LNCAP (cell line): ENCODE measurements around the gene ORMDL1.

Experiments used
- TF ChIP-seq, protein P1 (sequence below): fragments of 450-650 bp; IDR thresholded peaks from 2 replicates; pipeline ENCODE4 v1.5.1; 2017; ENCODE audit warnings: mild to moderate bottlenecking

ORMDL1 gene

DNA sequence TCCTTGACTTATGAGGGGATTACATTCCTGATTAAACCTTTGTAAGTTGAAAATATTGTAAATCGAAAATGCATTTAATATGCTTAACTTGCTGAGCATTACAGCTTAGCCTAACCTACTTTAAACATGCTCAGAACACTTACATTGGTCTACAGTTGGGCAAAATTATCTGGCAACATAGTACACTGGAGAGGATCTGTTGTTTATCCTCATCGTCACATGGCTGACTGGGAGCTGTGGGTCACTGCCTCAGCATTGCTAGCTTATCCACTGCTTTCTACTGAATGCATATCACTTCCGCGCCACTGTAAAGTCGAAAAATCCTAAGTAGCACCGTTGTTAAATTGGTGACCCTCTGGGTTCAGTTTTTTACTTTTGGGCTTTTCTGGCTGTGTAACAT, 13.8 kb upstream of the ORMDL1 start:
- TF ChIP-seq, protein P1, sequence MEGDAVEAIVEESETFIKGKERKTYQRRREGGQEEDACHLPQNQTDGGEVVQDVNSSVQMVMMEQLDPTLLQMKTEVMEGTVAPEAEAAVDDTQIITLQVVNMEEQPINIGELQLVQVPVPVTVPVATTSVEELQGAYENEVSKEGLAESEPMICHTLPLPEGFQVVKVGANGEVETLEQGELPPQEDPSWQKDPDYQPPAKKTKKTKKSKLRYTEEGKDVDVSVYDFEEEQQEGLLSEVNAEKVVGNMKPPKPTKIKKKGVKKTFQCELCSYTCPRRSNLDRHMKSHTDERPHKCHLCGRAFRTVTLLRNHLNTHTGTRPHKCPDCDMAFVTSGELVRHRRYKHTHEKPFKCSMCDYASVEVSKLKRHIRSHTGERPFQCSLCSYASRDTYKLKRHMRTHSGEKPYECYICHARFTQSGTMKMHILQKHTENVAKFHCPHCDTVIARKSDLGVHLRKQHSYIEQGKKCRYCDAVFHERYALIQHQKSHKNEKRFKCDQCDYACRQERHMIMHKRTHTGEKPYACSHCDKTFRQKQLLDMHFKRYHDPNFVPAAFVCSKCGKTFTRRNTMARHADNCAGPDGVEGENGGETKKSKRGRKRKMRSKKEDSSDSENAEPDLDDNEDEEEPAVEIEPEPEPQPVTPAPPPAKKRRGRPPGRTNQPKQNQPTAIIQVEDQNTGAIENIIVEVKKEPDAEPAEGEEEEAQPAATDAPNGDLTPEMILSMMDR, result no peak

DNA sequence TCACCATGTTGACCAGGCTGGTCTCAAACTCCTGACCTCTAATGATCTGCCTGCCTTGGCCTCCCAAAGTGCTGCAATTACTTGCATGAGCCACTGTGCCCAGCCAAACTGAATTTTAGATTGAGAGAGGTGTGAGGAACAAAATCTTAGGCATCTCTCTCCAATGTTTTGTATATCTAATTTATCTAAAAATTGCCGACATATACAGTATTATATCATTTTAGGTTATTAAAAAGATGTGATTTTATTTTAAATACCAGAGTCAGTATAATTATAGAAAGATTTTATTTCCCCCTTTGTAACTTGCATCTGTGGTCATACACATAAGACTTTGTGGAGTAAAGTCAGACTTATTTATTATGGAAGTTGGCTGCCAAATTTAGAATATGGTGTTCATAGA, 10.2 kb upstream of the ORMDL1 start:
- TF ChIP-seq, protein P1, result no peak

DNA sequence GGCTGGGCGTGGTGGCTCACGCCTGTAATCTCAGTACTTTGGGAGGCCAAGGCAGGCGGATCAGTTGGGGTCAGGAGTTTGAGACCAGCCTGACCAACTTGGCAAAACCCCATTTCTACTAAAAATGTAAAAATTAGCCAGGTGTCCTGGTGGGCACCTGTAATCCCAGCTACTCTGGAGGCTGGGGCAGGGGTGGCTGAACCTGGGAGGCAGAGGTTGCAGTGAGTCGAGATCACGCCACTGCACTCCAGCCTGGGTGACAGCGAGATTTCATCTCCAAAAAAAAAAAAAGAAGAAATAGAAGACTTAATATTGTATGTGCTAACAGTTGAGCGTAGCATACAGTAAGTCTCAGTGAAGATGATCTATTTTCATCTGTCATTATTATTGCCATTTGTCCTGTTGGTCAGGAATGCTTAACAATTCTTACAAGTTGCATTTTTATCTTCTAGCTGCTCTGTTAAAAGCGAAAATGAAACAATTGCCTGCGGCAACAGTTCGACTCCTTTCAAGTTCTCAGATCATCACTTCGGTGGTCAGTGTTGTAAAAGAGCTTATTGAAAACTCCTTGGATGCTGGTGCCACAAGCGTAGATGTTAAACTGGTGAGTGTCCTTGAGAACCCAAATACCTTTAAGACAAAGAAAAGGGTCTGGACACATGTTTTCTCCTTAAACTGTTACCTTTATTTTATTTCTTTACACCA, 7.4 kb upstream of the ORMDL1 start:
- TF ChIP-seq, protein P1, result no peak

DNA sequence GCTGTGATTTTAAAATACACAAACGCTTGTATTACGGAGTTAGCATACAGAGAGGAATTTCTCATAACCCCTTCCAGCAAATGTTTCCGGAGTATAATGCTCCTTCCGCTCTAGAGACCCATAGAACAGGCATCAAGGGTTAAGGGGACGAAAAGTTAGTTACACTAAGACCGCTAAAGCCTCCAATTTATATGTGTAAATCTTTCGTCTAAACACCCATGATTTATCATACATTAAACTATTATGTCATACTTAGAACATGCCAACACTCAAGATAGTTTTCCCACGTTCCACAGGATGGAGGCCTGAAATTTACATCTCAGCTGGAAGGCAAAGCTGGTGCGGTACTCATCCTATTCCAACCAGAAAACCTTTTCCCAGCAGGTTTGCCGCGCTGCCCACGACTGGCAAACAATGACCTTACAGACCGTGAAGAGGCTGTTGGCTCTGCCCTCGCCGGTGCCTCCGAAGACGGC, 650 bp downstream of the ORMDL1 start:
- TF ChIP-seq, protein P1, result no peak

DNA sequence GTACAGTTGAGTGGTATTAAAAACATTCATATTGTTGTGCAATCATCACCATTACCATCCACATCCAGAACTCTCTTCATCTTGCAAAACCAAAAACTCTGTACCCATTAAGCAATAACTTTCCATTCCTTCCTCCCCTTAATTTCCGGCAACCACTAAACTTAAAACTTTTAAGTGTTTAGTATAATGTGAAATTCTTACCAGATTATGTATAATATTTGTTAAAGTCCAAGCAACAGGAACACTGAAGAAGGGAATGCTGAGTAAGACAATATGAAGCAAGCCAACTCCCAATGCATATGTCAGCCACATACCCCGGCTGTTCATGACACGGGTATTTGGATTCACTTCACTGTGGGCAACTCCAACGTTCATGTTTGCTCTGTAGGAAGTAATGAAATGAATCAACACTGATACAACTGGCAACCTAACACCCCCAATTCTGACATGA, 1.9 kb downstream of the ORMDL1 start:
- TF ChIP-seq, protein P1, result no peak

DNA sequence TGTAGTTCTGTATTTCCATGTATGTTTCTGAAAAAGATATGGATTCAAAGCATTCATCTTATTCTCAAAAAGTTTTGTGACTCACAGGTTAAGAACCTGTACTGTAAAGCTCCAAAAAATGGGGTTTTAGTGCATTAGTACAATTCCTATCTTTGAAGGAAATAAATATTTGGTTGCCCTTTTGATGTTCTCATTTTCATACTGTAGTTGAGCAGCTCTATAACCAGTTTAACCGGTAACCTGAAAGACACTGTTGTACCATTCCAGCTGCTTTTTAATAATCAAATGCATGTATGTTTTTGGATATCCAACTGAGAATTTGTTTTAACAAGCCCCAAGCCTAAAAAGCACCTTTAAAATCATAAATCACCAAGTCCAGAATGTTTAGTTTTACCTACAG, 11.9 kb downstream of the ORMDL1 start:
- TF ChIP-seq, protein P1, result no peak

DNA sequence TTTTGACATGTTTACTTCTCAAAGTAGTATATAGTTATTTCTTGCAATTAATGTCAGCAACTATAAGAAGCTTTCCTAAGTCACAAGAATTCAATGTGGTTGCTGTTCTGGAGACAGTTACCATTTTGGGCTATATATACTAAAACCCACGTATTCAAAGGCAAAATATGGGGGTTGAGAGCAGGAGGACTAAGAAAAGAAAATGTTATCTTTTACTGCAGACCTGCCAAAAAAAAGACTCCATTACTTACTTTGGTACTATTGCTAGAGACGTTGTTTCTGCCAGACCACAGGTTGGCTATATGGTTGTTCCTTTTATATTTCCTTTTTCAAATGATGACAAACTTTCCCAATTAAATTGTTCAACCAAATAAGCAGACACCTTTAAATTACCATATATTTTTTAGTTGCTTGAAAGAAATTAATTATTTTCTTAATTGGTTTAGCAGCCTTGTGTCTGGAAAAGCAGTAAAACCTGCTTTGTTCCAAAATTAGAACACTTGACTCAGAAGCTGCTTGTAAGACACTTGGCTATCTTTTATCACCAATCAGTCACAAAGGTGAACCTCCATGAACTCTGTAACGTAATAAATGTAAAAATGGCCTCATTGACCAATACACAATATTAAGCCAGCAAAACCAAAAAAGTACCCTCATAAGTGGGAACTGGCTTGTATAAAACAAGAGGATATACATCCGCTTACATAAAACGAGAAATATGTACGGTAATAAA, 13.4 kb downstream of the ORMDL1 start:
- TF ChIP-seq, protein P1, result no peak
